HG03571 (cell line): ENCODE results near the gene PHPT1.
"Not testable (repeated sequence)": the region's sequence is repeated elsewhere in the genome, so short reads cannot be mapped to it uniquely, and the experiment has no call there.

Experiments
- ATAC-seq: cut with Tn5 transposase; IDR thresholded peaks from one replicate; pipeline ENCODE4 v1.9.1; 2021; ENCODE audit not compliant: unreplicated experiment

PHPT1 gene

GRCh38 chr9:136883670-136884069 is 34.5 kb downstream of the PHPT1 start:
- ATAC-seq, result not testable (repeated sequence)

- ATAC-seq, result peak; percentile 78
Observed at GRCh38 chr9:136885950-136886578, 36.9 kb downstream of the PHPT1 start, which contains the start of gene TRAF2. TRAF2 (plus strand) TSS chr9:136886516; CDS start chr9:136898741, 12,225 bp downstream.

- ATAC-seq, result peak; percentile 11
Observed at GRCh38 chr9:136886610-136887597, 37.7 kb downstream of the PHPT1 start.

DNA sequence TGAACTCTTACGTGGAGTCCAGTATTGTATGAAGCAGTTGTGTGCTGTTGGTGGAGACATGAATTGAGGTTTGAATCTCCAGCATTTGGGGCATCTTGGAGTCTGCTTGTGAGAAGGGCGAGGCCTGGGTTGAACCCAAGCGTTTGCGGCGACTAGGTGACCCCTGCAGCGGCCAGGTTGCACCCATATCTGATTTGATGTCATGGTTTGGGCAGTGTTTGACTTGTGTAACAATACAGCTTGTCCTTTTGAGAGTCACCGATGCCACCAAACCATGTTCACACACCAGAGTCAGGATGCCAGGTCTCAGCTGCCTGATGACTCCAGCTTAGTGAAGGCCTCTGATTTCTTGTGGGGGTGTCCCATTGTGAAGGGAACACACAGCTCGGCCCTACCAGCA is 39.2 kb downstream of the PHPT1 start:
- ATAC-seq, result no peak

GRCh38 chr9:136889858-136890257 is 40.6 kb downstream of the PHPT1 start:
- no peak for ATAC-seq

DNA sequence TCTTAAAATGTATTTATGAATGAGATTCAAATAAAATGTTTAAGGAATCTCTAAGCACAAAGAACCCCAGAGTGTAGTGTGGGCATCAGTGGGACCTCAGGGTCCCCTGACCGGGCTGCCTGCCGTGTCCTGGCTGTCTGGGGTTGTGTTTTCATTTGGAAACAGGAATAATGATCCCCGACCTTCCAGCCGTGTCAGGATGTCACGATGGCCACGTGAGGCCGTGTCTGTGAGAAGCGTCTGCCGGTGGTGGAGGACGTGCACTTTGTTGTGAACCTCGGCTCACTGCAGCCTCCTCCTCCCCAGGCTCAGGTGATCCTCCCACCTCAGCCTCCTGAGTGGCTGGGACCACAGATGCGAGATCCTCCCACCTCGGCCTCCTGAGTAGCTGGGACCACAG is 41.5 kb downstream of the PHPT1 start:
- ATAC-seq, result no peak

- no peak for ATAC-seq
Observed at GRCh38 chr9:136896027-136896426, 46.8 kb downstream of the PHPT1 start.

- no peak for ATAC-seq
Observed at GRCh38 chr9:136898483-136899100, 49.4 kb downstream of the PHPT1 start.

DNA sequence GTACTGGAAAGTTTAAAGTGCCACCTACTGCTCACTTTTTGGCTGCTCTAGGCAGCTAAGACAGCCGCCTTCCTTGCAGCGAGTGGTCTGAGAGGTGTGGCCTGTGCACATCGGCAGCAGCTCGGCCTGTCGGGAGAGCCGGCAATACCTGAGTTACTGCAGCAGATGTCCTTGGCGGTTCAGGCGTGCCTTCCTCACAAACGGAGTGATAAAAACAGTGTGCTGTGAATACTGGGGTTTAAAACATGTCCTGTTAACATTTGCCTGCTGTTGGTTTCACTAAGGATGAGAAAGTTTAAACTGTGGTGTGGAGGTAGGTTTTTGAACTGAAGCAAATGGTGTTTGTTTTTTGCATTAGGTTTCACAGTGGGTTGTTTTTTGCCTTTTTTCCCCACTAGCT is 50.0 kb downstream of the PHPT1 start:
- no peak for ATAC-seq

- no peak for ATAC-seq
Observed at GRCh38 chr9:136900556-136900955, 51.3 kb downstream of the PHPT1 start.
